Neural cell (in vitro differentiated cells): Measurements from ENCODE around the gene TM9SF1. TPM values are rescaled to one million over a fixed set of nuclear protein-coding genes. Genes with fewer than 3 reads are reported as not detected.

ENCODE experiments used
- H2AFZ ChIP-seq: fragments of 200-600, 300-800 bp; sonication (generic), shearing (Covaris generic); 2 replicates; pipeline ENCODE4 v1.6.0; 2014; ENCODE audit warnings: low read depth, mild to moderate bottlenecking, antibody characterized with exemption, low read length, moderate library complexity
- H3F3A ChIP-seq: fragments of 200-600 bp; shearing (Covaris generic); 2 replicates; pipeline ENCODE4 v1.6.1; 2016; ENCODE audit warnings: mild to moderate bottlenecking, moderate library complexity, mixed read lengths, antibody characterized with exemption, low read length; ENCODE audit not compliant: insufficient read depth, poor library complexity, severe bottlenecking
- H3K27ac ChIP-seq: fragments of 200-600, 300-800 bp; sonication (generic), shearing (Covaris generic); 2 replicates; pipeline ENCODE4 v1.5.1; 2014; ENCODE audit warnings: mild to moderate bottlenecking, low read length, moderate library complexity
- H3K27me3 ChIP-seq: fragments of 300-800, 200-600 bp; sonication (generic), shearing (Covaris generic); 2 replicates; pipeline ENCODE4 v1.6.0; 2014; ENCODE audit warnings: mild to moderate bottlenecking, low read depth, low read length, moderate library complexity; ENCODE audit not compliant: insufficient read depth
- H3K36me3 ChIP-seq: fragments of 300-800, 200-600 bp; sonication (generic), shearing (Covaris generic); 2 replicates; pipeline ENCODE4 v1.5.1; 2014; ENCODE audit warnings: mild to moderate bottlenecking, antibody characterized with exemption, low read length, moderate library complexity; ENCODE audit not compliant: insufficient read depth
- H3K4me2 ChIP-seq: fragments of 300-800, 200-600 bp; sonication (generic), shearing (Covaris generic); 2 replicates; pipeline ENCODE4 v1.6.0; 2014; ENCODE audit warnings: mild to moderate bottlenecking, low read length
- H3K4me3 ChIP-seq: fragments of 300-800, 200-600 bp; sonication (generic), shearing (Covaris generic); 2 replicates; pipeline ENCODE4 v1.5.1; 2014; ENCODE audit warnings: mild to moderate bottlenecking, low read length, moderate library complexity
- H3K79me2 ChIP-seq: fragments of 200-600 bp; shearing (Covaris generic); replicated peaks from 2 replicates; pipeline ENCODE4 v1.6.0; 2014; ENCODE audit warnings: mild to moderate bottlenecking, low read length, moderate library complexity; ENCODE audit not compliant: insufficient read depth
- H3K9ac ChIP-seq: fragments of 300-800, 200-600 bp; sonication (generic), shearing (Covaris generic); 2 replicates; pipeline ENCODE4 v1.6.1; 2016; ENCODE audit warnings: mild to moderate bottlenecking, low read length, mixed read lengths
- H3K9me2 ChIP-seq: fragments of 200-600 bp; shearing (Covaris generic); 2 replicates; pipeline ENCODE4 v1.6.1; 2016; ENCODE audit warnings: mild to moderate bottlenecking, low read length, mixed read lengths; ENCODE audit not compliant: insufficient read depth
- H3K9me3 ChIP-seq: fragments of 200-600, 300-800 bp; sonication (generic), shearing (Covaris generic); 2 replicates; pipeline ENCODE4 v1.6.1; 2016; ENCODE audit warnings: mild to moderate bottlenecking, mixed run types, low read length, moderate library complexity, mixed read lengths
- H4K20me1 ChIP-seq: fragments of 200-600 bp; shearing (Covaris generic); 2 replicates; pipeline ENCODE4 v1.6.1; 2016; ENCODE audit warnings: mild to moderate bottlenecking, mixed run types; ENCODE audit not compliant: insufficient read depth
- CTCF ChIP-seq: fragments of 450-650 bp; IDR thresholded peaks from 2 replicates; pipeline ENCODE4 v1.5.1; 2014; ENCODE audit warnings: antibody characterized with exemption, mild to moderate bottlenecking, moderate library complexity; ENCODE audit not compliant: poor library complexity, severe bottlenecking
- EP300 ChIP-seq: fragments of 450-650 bp; conservative IDR thresholded peaks from 2 replicates; pipeline ENCODE4 v1.6.1; 2014; ENCODE audit warnings: antibody characterized with exemption, mild to moderate bottlenecking, moderate library complexity; ENCODE audit not compliant: poor library complexity, severe bottlenecking
- EZH2 ChIP-seq: fragments of 200-600, 300-800 bp; shearing (Covaris generic), sonication (generic); IDR thresholded peaks from 2 replicates; pipeline ENCODE4 v1.6.1; 2014; ENCODE audit warnings: antibody characterized with exemption, low read length, borderline replicate concordance, mild to moderate bottlenecking; ENCODE audit not compliant: insufficient read depth, poor library complexity, severe bottlenecking
- MXI1 ChIP-seq: fragments of 450-650 bp; conservative IDR thresholded peaks from 2 replicates; pipeline ENCODE4 v1.6.1; 2014; ENCODE audit warnings: antibody characterized with exemption, mild to moderate bottlenecking; ENCODE audit not compliant: poor library complexity, severe bottlenecking
- POLR2AphosphoS5 ChIP-seq: IDR thresholded peaks from 2 replicates; pipeline ENCODE4 v1.6.1; 2012
- RAD21 ChIP-seq: fragments of 450-650 bp; conservative IDR thresholded peaks from 2 replicates; pipeline ENCODE4 v1.6.1; 2014; ENCODE audit warnings: antibody characterized with exemption, mild to moderate bottlenecking, moderate library complexity
- REST ChIP-seq: IDR thresholded peaks from 2 replicates; pipeline ENCODE4 v1.6.1; 2012; ENCODE audit warnings: borderline replicate concordance
- SMC3 ChIP-seq: fragments of 450-650 bp; conservative IDR thresholded peaks from 2 replicates; pipeline ENCODE4 v1.6.1; 2014; ENCODE audit warnings: antibody characterized with exemption, mild to moderate bottlenecking, moderate library complexity; ENCODE audit not compliant: poor library complexity
- TAF1 ChIP-seq: IDR thresholded peaks from 2 replicates; pipeline ENCODE4 v1.6.1; 2012; ENCODE audit warnings: low read depth
- polyA plus RNA-seq: library from polyadenylated mRNA; depleted of rRNA; stranded (reverse); fragments of >200 nt; gene quantifications from 2 replicates; pipeline ENCODE4 v1.2.3, GENCODE V29; 2014

TM9SF1 gene
- polyA plus RNA-seq, 1 donor from 2014 or later, result 25.1 TPM

GRCh38 chr14:24177891-24178290 lies 17.4 kb downstream of the TM9SF1 start:
- Histone ChIP-seq H3K36me3 (no peaks in the 10 kb centered on the region), H4K20me1 (no peaks in the 10 kb centered on the region), H3K4me3 (no peak overlapping the region), H3K4me2 (no peak overlapping the region), H3K27me3 (no peaks in the 10 kb centered on the region), H3K9ac (no peak overlapping the region), H3K79me2 (no peaks in the 10 kb centered on the region), H3K9me2 (no peaks in the 10 kb centered on the region), H3K9me3 (no peaks in the 10 kb centered on the region), H2AFZ (no peak overlapping the region), H3K27ac (no peak overlapping the region), H3F3A (no peaks in the 10 kb centered on the region)
- TF ChIP-seq REST, result no peak
- no peak for TF ChIP-seq RAD21
- no peak for TF ChIP-seq CTCF
- no peak for TF ChIP-seq TAF1
- no peak for TF ChIP-seq EZH2
- no peak for TF ChIP-seq MXI1
- no peak for TF ChIP-seq EP300
- TF ChIP-seq SMC3, result no peak
- no peak for TF ChIP-seq POLR2AphosphoS5

DNA sequence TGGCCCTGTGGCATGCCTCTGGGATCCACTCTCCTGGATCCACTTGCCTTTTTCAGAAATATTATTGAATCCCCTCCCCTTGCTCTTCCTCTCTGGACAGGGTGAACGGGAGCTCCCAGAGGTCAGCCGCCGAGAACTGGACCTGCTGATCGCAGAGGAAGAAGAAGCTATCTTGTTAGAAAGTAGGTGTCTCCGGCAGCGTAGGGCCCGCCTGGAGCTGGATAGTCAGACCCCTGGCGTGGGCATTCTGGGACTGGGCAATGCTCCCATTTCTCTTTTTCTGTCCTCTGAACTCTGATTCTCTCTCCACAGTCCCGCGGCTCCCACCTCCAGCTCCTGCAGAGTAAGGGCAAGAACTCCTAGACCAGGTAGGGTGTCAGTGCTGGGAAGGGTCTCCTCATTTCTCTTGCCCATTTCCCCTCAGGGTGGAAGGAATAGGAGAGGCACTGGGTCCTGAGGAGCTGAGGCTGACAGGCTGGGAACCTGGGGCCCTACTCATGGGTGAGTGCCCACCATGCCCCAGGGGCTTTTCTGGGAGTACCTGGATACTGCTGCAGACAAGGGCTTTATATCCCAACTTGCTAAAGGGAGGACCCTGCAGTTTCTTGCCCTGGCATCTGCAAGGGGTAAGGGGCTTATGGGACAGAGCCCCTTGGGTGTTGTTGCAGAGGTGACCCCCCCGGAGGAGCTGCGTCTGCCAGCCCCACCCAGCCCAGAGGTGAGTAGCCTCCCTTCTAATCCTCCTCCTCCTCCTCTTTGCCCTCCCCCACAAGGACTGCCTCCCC lies 18.0 kb downstream of the TM9SF1 start:
- Histone ChIP-seq H3K4me2 (no peak overlapping the region), H3K9me2 (no peaks in the 10 kb centered on the region), H3K27ac (no peak overlapping the region), H3F3A (no peaks in the 10 kb centered on the region), H3K4me3 (no peak overlapping the region), H3K36me3 (no peaks in the 10 kb centered on the region), H3K9ac (no peak overlapping the region), H4K20me1 (no peaks in the 10 kb centered on the region), H2AFZ (no peak overlapping the region), H3K79me2 (no peaks in the 10 kb centered on the region), H3K27me3 (no peaks in the 10 kb centered on the region), H3K9me3 (no peaks in the 10 kb centered on the region)
- TF ChIP-seq SMC3 (no peak), EZH2 (no peak), REST (no peak), CTCF (no peak), EP300 (no peak), RAD21 (no peak), POLR2AphosphoS5 (no peak)
